Keratinocyte (primary cell): ENCODE measurements around the gene IFNE. TPM values are rescaled to one million over a fixed set of nuclear protein-coding genes. Genes with fewer than 3 reads are reported as not detected.

Source experiments
- DNase-seq: peaks from one replicate; pipeline ENCODE4 v3.0.0-alpha.2; 2011; ENCODE audit warnings: low read depth, missing footprints, low spot score
- FAIRE-seq: peaks from 2 replicates; lab custom pipeline; 2011; peaks lifted over from hg19 to GRCh38; lab: Jason Lieb, UNC
- H2AFZ ChIP-seq: 2 replicates; pipeline ENCODE4 v1.6.0; 2012; ENCODE audit warnings: low read length, control low read depth, inconsistent platforms; ENCODE audit not compliant: control insufficient read depth
- H3K27ac ChIP-seq: 2 replicates; pipeline ENCODE4 v1.5.1; 2011; ENCODE audit warnings: low read length; ENCODE audit not compliant: control insufficient read depth, insufficient read depth
- H3K27me3 ChIP-seq: 3 replicates; pipeline ENCODE4 v1.6.0; 2011; ENCODE audit warnings: low read length; ENCODE audit not compliant: control insufficient read depth, insufficient read depth; ENCODE audit errors: extremely low read depth
- H3K36me3 ChIP-seq, 2 experiments: 2 replicates in 1 of 2; 3 replicates in 1 of 2; pipeline ENCODE4 v1.5.1; 2011; ENCODE audit warnings: low read length in 2 of 2, mild to moderate bottlenecking in 1 of 2; ENCODE audit not compliant: control insufficient read depth in 2 of 2, insufficient read depth in 2 of 2; ENCODE audit errors: extremely low read depth in 1 of 2
- H3K4me1 ChIP-seq: 3 replicates; pipeline ENCODE4 v1.5.1; 2011; ENCODE audit warnings: low read length; ENCODE audit not compliant: control insufficient read depth, insufficient read depth; ENCODE audit errors: extremely low read depth
- H3K4me2 ChIP-seq: 3 replicates; pipeline ENCODE4 v1.6.0; 2011; ENCODE audit warnings: low read depth, low read length; ENCODE audit not compliant: control insufficient read depth, insufficient read depth; ENCODE audit errors: extremely low read depth
- H3K4me3 ChIP-seq, 3 experiments: fragments of 200-600 bp in 1 of 3; sonication (generic) in 1 of 3; 2 replicates in 2 of 3; 3 replicates in 1 of 3; pipeline ENCODE4 v1.5.1; 2011 to 2016; ENCODE audit warnings: low read length in 3 of 3, mild to moderate bottlenecking in 3 of 3, control low read depth in 2 of 3, inconsistent platforms in 1 of 3, low read depth in 1 of 3, mixed read lengths in 1 of 3, mixed run types in 1 of 3, moderate library complexity in 1 of 3; ENCODE audit not compliant: control insufficient read depth in 2 of 3, insufficient read depth in 2 of 3; ENCODE audit errors: extremely low read depth in 1 of 3
- H3K79me2 ChIP-seq: 2 replicates; pipeline ENCODE4 v1.6.0; 2012; ENCODE audit warnings: low read length; ENCODE audit not compliant: control insufficient read depth, insufficient read depth
- H3K9ac ChIP-seq: 3 replicates; pipeline ENCODE4 v1.6.0; 2011; ENCODE audit warnings: low read length; ENCODE audit not compliant: control insufficient read depth, insufficient read depth; ENCODE audit errors: extremely low read depth
- H3K9me1 ChIP-seq: 3 replicates; pipeline ENCODE4 v1.6.0; 2011; ENCODE audit warnings: low read length; ENCODE audit not compliant: control insufficient read depth, insufficient read depth; ENCODE audit errors: extremely low read depth
- H3K9me3 ChIP-seq: 2 replicates; pipeline ENCODE4 v1.5.1; 2012; ENCODE audit warnings: low read depth, low read length; ENCODE audit not compliant: control insufficient read depth
- H4K20me1 ChIP-seq: 3 replicates; pipeline ENCODE4 v1.6.0; 2011; ENCODE audit warnings: low read length; ENCODE audit not compliant: control insufficient read depth, insufficient read depth; ENCODE audit errors: extremely low read depth
- CTCF ChIP-seq, 3 experiments: IDR thresholded peaks in 1 of 3; conservative IDR thresholded peaks in 1 of 3; optimal IDR thresholded peaks in 1 of 3; 2 replicates in 2 of 3; 3 replicates in 1 of 3; pipeline versions ENCODE3 to v1.5.1; 2011; ENCODE audit warnings: low read length in 3 of 3, mild to moderate bottlenecking in 3 of 3, moderate library complexity in 2 of 3, control low read depth in 1 of 3, inconsistent platforms in 1 of 3; ENCODE audit not compliant: insufficient read depth in 2 of 3; ENCODE audit errors: extremely low read depth in 1 of 3
- EZH2 ChIP-seq: IDR thresholded peaks from one replicate; pipeline ENCODE4 v1.6.1; 2012; ENCODE audit warnings: inconsistent platforms, mild to moderate bottlenecking, low read length, moderate library complexity
- dilution Hi-C: fragments of 300-500 bp; cut with MboI; formaldehyde crosslinking; loops from one replicate; pipeline ENCODE4 v1.7.0; 2020; ENCODE audit warnings: low sequenced_read_pairs; ENCODE audit not compliant: extremely low pct_ligation_motif_present
- polyA plus RNA-seq, 5 experiments: library from polyadenylated mRNA; depleted of rRNA in 3 of 5; stranded (reverse) in 3 of 5; stranded (forward) in 1 of 5; unstranded in 1 of 5; fragments of >200 nt; gene quantifications; 1 replicate in 1 of 5; 2 replicates in 3 of 5; 3 replicates in 1 of 5; pipeline versions ENCODE4 v1.2.1 to v1.2.3, GENCODE V29; 2011 to 2012; ENCODE audit warnings: missing spikeins in 2 of 5, low read depth in 1 of 5, low replicate concordance in 1 of 5

IFNE gene
- polyA plus RNA-seq, 1 donor (not counting 4 experiments of a cell fraction or from before 2014, with no cell fraction given), result 3.9 TPM

DNA sequence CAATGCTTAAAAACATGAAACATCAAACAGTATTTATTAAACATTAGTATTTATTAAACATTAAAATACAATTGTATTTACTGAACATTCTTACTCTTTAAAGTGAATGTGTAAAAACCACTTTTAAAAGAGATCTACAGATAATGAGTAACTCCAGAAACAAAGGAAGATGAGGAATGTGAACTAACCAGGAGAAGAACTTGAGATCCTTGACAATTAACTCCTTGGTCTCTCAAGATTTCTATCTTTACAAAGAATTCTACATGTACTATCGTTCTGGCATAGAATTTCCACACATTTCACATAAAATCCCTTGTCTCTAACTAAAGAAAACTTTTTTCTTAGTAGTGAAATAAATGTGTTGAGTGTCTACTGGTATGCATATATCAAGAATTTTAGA is 28.7 kb upstream of the IFNE start:
- Histone ChIP-seq H3K27ac (no peak overlapping the region), H3K4me2 (no peak overlapping the region), H3K9ac (no peak overlapping the region), H3K27me3 (no peaks in the 10 kb centered on the region), H3K9me1 (no peaks in the 10 kb centered on the region), H3K4me3 (no peak overlapping the region), H3K79me2 (peaks cover 45% of the 10 kb centered on the region), H4K20me1 (peaks cover 38% of the 10 kb centered on the region), H2AFZ (no peak overlapping the region), H3K9me3 (no peaks in the 10 kb centered on the region), H3K36me3 (peaks cover 10% of the 10 kb centered on the region in 2 experiments), H3K4me1 (peaks cover 67% of the 10 kb centered on the region)
- TF ChIP-seq EZH2 (no peak), CTCF (optimal IDR thresholded peaks at IDR 0.05 in 1 of 3, IDR thresholded peaks at IDR 0.05 in 1 of 3, conservative IDR thresholded peaks at IDR 0.05 in 1 of 3; ENCODE audit: extremely low read depth in 1 of 3, insufficient read depth in 2 of 3, low read length in 3 of 3) (no peak)
- dilution Hi-C loops, result no loop called here
- DNase-seq, result no peak
- FAIRE-seq, result no peak

- H3K27me3 ChIP-seq, result no peaks in the 10 kb centered on the region
- H3K4me2 ChIP-seq, result peak overlapping the region; percentile 6
- peaks cover 7 to 10% of the 10 kb centered on the region in 2 experiments for H3K36me3 ChIP-seq
- H2AFZ ChIP-seq, result no peak overlapping the region
- no peak for DNase-seq
- FAIRE-seq, result no peak
- no peak for TF ChIP-seq CTCF (optimal IDR thresholded peaks at IDR 0.05 in 1 of 3, IDR thresholded peaks at IDR 0.05 in 1 of 3, conservative IDR thresholded peaks at IDR 0.05 in 1 of 3; ENCODE audit: extremely low read depth in 1 of 3, insufficient read depth in 2 of 3, low read length in 3 of 3)
- TF ChIP-seq EZH2, result no peak
- peaks cover 3% of the 10 kb centered on the region for H3K9me1 ChIP-seq
- no peak overlapping the region for H3K4me3 ChIP-seq
- peaks cover 33% of the 10 kb centered on the region for H4K20me1 ChIP-seq
- no peak overlapping the region for H3K27ac ChIP-seq
- H3K9ac ChIP-seq, result no peak overlapping the region
- H3K9me3 ChIP-seq, result no peaks in the 10 kb centered on the region
- dilution Hi-C loops, result no loop called here
- peaks cover 70% of the 10 kb centered on the region for H3K4me1 ChIP-seq
- peaks cover 24% of the 10 kb centered on the region for H3K79me2 ChIP-seq
Observed at GRCh38 chr9:21507483-21507790, 25.3 kb upstream of the IFNE start.
